CD4-positive, alpha-beta T cell (primary cell): Measurements from ENCODE around the gene COL15A1. TPM values are rescaled to one million over a fixed set of nuclear protein-coding genes. Genes with fewer than 3 reads are reported as not detected.
A peak's percentile ranks its signal among the peaks of the same experiment; 100 is the strongest.

Source experiments
- ATAC-seq: fragments of 200-7000 bp; cut with Tn5 transposase; one replicate; pipeline ENCODE4 v1.10.0; 2022; ENCODE audit warnings: mild to moderate bottlenecking; ENCODE audit not compliant: poor library complexity
- CTCF ChIA-PET: fragments of 350-600 bp; sonication (Branson Sonifier 250); formaldehyde crosslinking; loops from one replicate; lab custom pipeline; 2021; ENCODE audit warnings: antibody characterized with exemption, inconsistent platforms; lab: Charles Lee
- POLR2A ChIA-PET: fragments of 350-600 bp; sonication (Branson Sonifier 250); formaldehyde crosslinking; loops from one replicate; lab custom pipeline; 2021; ENCODE audit warnings: antibody characterized with exemption, inconsistent platforms; lab: Charles Lee
- DNase-seq, 14 experiments: peaks; one replicate each; pipeline ENCODE4 v3.0.0-alpha.2; 2013 to 2020; ENCODE audit warnings: mixed read lengths in 2 of 14
- H3K27ac ChIP-seq, 2 donors: one replicate each; pipeline versions ENCODE4 v1.5.1 to v1.7.0; 2013; ENCODE audit warnings: low read length in 2 of 2, low read depth in 1 of 2, mild to moderate bottlenecking in 1 of 2
- H3K27me3 ChIP-seq, 2 experiments: 1 replicate in 1 of 2; 2 replicates in 1 of 2; pipeline versions ENCODE4 v1.6.1 to v1.7.0; 2013; ENCODE audit warnings: low read length in 2 of 2, control low read depth in 1 of 2, mild to moderate bottlenecking in 1 of 2, moderate library complexity in 1 of 2; ENCODE audit not compliant: insufficient read depth in 2 of 2, control insufficient read depth in 1 of 2
- H3K36me3 ChIP-seq: one replicate; pipeline ENCODE4 v1.6.1; 2013; ENCODE audit warnings: low read length, control low read depth; ENCODE audit not compliant: insufficient read depth
- H3K4me1 ChIP-seq: one replicate; pipeline ENCODE4 v1.6.1; 2013; ENCODE audit warnings: low read length, control low read depth; ENCODE audit not compliant: insufficient read depth
- H3K4me3 ChIP-seq: one replicate; pipeline ENCODE4 v1.5.1; 2013; ENCODE audit warnings: mild to moderate bottlenecking, low read length, moderate library complexity
- H3K9me3 ChIP-seq, 2 experiments: 1 replicate in 1 of 2; 2 replicates in 1 of 2; pipeline versions ENCODE4 v1.6.1 to v1.7.0; 2013; ENCODE audit warnings: low read length in 2 of 2, mild to moderate bottlenecking in 2 of 2, control low read depth in 1 of 2, moderate library complexity in 1 of 2; ENCODE audit not compliant: control insufficient read depth in 1 of 2, insufficient read depth in 1 of 2
- H3K27ac Mint-ChIP-seq: one replicate; pipeline ENCODE4 v1.8.0; 2020; ENCODE audit warnings: mixed read lengths
- H3K27me3 Mint-ChIP-seq: one replicate; pipeline ENCODE4 v1.8.0; 2021; ENCODE audit warnings: mixed read lengths
- H3K36me3 Mint-ChIP-seq: one replicate; pipeline ENCODE4 v1.8.0; 2021; ENCODE audit warnings: low read depth, mixed read lengths
- H3K4me1 Mint-ChIP-seq: one replicate; pipeline ENCODE4 v1.8.0; 2021; ENCODE audit warnings: low read depth, mixed read lengths
- H3K4me3 Mint-ChIP-seq: one replicate; pipeline ENCODE4 v1.8.0; 2020; ENCODE audit warnings: mild to moderate bottlenecking, mixed read lengths
- H3K9me3 Mint-ChIP-seq: one replicate; pipeline ENCODE4 v1.8.0; 2020; ENCODE audit warnings: mixed read lengths
- intact Hi-C, 2 experiments: fragments of 100-400 bp; cut with DNase I in 1 of 2; cut with micrococcal nuclease in 1 of 2; formaldehyde crosslinking; loops; one replicate each; pipeline versions ENCODE4 v1.15.1 to v1.9.0; 2023 to 2025; cut with DNase I, micrococcal nuclease
- total RNA-seq, 174 experiments: library from RNA in 2 of 174; stranded (reverse) in 2 of 174; gene quantifications; one replicate each; pipeline ENCODE4 v1.2.3 and lab custom pipeline; 2021 to 2026
- TF ChIP-seq, protein P1 (sequence below): fragments of 200-600 bp; IDR thresholded peaks from one replicate; pipeline ENCODE4 v1.8.0; 2022; ENCODE audit warnings: antibody characterized with exemption, mild to moderate bottlenecking

Gene COL15A1
- total RNA-seq, 2 experiments from 2014 or later, result not detected

DNA sequence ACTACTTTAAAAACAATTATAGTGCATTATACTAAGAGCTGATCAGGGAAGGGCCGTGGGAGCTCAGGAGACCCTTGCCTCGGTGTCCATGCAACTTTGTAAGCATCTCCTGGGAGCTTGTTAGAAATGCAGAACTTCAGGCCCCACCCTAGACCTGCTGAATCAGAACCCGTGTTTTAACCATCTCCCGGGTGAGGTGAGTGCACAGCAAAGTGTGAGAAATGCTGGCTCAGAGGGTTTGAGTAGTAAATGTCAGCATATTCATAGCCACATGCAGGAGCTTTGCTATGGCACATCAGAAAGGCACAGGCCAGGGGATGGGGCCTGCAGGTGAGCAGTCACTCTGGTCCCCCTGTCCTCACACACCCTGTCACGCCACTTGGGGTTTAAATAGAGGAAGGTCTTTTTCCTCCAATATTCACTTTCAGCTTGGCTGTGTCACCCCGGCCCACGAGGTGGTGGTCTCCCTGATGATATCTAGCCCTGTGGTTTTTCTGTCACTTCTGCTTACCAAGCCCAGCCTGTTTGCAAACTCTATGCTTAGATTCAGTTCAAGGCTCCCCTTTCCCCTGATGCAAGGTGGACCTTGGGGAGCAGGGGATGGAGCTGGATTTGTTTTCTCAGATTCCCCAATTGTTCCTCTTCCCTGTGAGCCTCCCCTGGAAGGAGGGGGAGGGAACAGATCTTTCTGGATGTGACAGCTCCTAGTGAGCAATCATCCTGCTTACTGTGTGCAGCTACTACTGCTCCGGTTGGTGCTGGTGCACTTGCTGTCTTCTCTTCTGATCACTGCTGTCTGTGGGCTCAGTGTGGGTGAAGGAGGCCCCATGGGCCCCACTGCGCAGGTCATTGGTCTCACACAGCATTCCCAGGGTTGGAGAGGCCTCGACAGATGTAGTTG, 109.4 kb downstream of the COL15A1 start:
- Mint-ChIP-seq H3K27me3 (no peaks in the 10 kb centered on the region), H3K9me3 (no peaks in the 10 kb centered on the region), H3K4me1 (peaks cover 56% of the 10 kb centered on the region), H3K27ac (no peak overlapping the region), H3K4me3 (no peak overlapping the region), H3K36me3 (no peaks in the 10 kb centered on the region)
- TF ChIP-seq, protein P1, sequence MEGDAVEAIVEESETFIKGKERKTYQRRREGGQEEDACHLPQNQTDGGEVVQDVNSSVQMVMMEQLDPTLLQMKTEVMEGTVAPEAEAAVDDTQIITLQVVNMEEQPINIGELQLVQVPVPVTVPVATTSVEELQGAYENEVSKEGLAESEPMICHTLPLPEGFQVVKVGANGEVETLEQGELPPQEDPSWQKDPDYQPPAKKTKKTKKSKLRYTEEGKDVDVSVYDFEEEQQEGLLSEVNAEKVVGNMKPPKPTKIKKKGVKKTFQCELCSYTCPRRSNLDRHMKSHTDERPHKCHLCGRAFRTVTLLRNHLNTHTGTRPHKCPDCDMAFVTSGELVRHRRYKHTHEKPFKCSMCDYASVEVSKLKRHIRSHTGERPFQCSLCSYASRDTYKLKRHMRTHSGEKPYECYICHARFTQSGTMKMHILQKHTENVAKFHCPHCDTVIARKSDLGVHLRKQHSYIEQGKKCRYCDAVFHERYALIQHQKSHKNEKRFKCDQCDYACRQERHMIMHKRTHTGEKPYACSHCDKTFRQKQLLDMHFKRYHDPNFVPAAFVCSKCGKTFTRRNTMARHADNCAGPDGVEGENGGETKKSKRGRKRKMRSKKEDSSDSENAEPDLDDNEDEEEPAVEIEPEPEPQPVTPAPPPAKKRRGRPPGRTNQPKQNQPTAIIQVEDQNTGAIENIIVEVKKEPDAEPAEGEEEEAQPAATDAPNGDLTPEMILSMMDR, result no peak
- Histone ChIP-seq H3K27me3 (no peaks in the 10 kb centered on the region), H3K27ac (no peak overlapping the region), H3K36me3 (no peaks in the 10 kb centered on the region), H3K9me3 (no peaks in the 10 kb centered on the region), H3K4me3 (no peak overlapping the region), H3K4me1 (peaks cover 60% of the 10 kb centered on the region)
- intact Hi-C loops, result loop anchor here in 1 of 2 experiments (5.0 kb wide), 2 partner anchors 46 to 84 kb away; no protein-coding TSS in a partner anchor
- POLR2A ChIA-PET, result interaction anchor here (1.0 kb wide), 1 partner anchor 9 kb away, joined by 3 read pairs; no protein-coding TSS in a partner anchor
- DNase-seq (peak in 3 of 14 experiments; percentile 14 to 22 (median 21)), ATAC-seq (no peak)
- CTCF ChIA-PET, result interaction anchor here (1.2 to 1.3 kb wide), 2 partner anchors 11 to 88 kb away, joined by 3 to 4 read pairs; no protein-coding TSS in a partner anchor

DNA sequence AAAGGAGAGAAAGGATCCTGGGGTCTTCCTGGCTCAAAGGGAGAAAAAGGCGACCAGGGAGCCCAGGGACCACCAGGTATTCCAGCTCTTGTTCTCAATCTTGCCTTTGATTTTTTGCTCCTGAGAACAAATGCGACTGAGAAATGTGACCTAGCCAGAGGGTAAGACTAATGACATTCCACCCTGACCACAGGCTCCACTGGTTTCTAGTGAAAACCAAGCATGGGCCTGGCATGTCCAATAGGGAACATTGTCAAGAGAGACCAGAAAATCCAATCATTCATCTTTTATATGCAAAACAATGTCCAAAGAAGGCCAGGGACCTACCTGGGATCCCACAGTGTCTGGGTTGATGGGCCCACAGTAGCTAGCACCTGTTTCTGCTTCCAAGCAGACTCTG, 110.9 kb downstream of the COL15A1 start:
- Histone ChIP-seq H3K27ac (no peak overlapping the region), H3K27me3 (no peaks in the 10 kb centered on the region), H3K36me3 (no peaks in the 10 kb centered on the region), H3K9me3 (no peaks in the 10 kb centered on the region), H3K4me3 (no peak overlapping the region), H3K4me1 (peaks cover 70% of the 10 kb centered on the region)
- no peaks in the 10 kb centered on the region for H3K27me3 Mint-ChIP-seq
- TF ChIP-seq, protein P1, result no peak
- no peaks in the 10 kb centered on the region for H3K36me3 Mint-ChIP-seq
- no peak for DNase-seq
- ATAC-seq, result no peak
- intact Hi-C loops, result loop anchor here in 1 of 2 experiments (5.0 kb wide), 2 partner anchors 47 to 83 kb away; no protein-coding TSS in a partner anchor
- H3K9me3 Mint-ChIP-seq, result no peaks in the 10 kb centered on the region
- H3K27ac Mint-ChIP-seq, result no peak overlapping the region
- H3K4me1 Mint-ChIP-seq, result peaks cover 70% of the 10 kb centered on the region
- ChIA-PET POLR2A (interaction anchor here (1.3 to 2.0 kb wide), 2 partner anchors 49 to 59 kb away, joined by 3 to 5 read pairs; no protein-coding TSS in a partner anchor), CTCF (no interaction called here)
- no peak overlapping the region for H3K4me3 Mint-ChIP-seq

DNA sequence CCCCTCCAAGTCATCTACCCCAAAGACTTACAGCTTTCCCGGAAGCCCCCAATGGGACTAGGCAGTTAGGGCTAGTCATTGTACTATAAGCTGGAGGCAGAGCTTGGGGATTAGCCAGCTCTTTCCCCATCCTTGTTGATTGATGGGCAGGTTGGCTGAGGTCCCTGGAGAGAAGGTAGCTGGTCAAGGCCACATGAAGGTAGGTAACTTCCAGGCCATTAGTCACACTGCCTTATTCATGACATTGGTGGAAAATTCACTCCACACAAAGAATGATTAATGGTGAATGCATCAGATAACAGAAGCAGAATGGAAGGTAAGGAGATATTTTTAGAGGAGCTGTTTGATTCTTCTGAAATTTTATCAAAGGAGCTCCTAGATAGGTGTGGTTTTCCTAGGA, 111.7 kb downstream of the COL15A1 start:
- H3K4me1 Mint-ChIP-seq, result peaks cover 72% of the 10 kb centered on the region
- no peaks in the 10 kb centered on the region for H3K27me3 Mint-ChIP-seq
- DNase-seq, result no peak
- no peak overlapping the region for H3K4me3 ChIP-seq
- H3K4me3 Mint-ChIP-seq, result no peak overlapping the region
- H3K36me3 ChIP-seq, result no peaks in the 10 kb centered on the region
- H3K9me3 Mint-ChIP-seq, result no peaks in the 10 kb centered on the region
- POLR2A ChIA-PET, result interaction anchor here (0.6 to 2.0 kb wide), 6 partner anchors 16 to 58 kb away, joined by 3 to 5 read pairs (median 3); partner anchors contain the start of gene TGFBR1
- H3K36me3 Mint-ChIP-seq, result no peaks in the 10 kb centered on the region
- intact Hi-C loops, result loop anchor here in 1 of 2 experiments (5.0 kb wide), 1 partner anchor 53 kb away; no protein-coding TSS in a partner anchor
- no peak for ATAC-seq
- no peaks in the 10 kb centered on the region for H3K27me3 ChIP-seq
- TF ChIP-seq, protein P1, result no peak
- H3K27ac ChIP-seq, result no peak overlapping the region
- CTCF ChIA-PET, result interaction anchor here (0.6 to 1.6 kb wide), 2 partner anchors 44 to 85 kb away, joined by 3 to 6 read pairs; no protein-coding TSS in a partner anchor
- no peaks in the 10 kb centered on the region for H3K9me3 ChIP-seq
- H3K27ac Mint-ChIP-seq, result no peak overlapping the region
- peaks cover 75% of the 10 kb centered on the region for H3K4me1 ChIP-seq
